GM12878 (cell line): ENCODE results near the gene PRLH. TPM values are rescaled to one million over a fixed set of nuclear protein-coding genes. Genes with fewer than 3 reads are reported as not detected.
A peak's percentile ranks its signal among the peaks of the same experiment; 100 is the strongest.

ENCODE experiments used
- ASH2L ChIP-seq: fragments of 300-600, 200-600 bp; sonication (generic); IDR thresholded peaks from 2 replicates; pipeline ENCODE4 v1.6.1; 2017; ENCODE audit warnings: low read depth, mild to moderate bottlenecking, borderline replicate concordance
- BRCA1 ChIP-seq: IDR thresholded peaks from 2 replicates; pipeline ENCODE4 v1.6.1; 2011; ENCODE audit warnings: low read depth, low read length, improper control_type of control experiment
- CBFB ChIP-seq: IDR thresholded peaks from 2 replicates; pipeline ENCODE4 v1.6.1; 2016; ENCODE audit warnings: antibody characterized with exemption, low read depth
- EED ChIP-seq: sonication (generic); IDR thresholded peaks from 2 replicates; pipeline ENCODE4 v1.6.1; 2016; ENCODE audit warnings: antibody characterized with exemption, low read depth
- ETV6 ChIP-seq, 2 experiments: fragments of 450-650 bp in 1 of 2; IDR thresholded peaks in 1 of 2; conservative IDR thresholded peaks in 1 of 2; 2 replicates each; pipeline ENCODE4 v1.6.1; 2014; ENCODE audit warnings: antibody characterized with exemption in 1 of 2, borderline replicate concordance in 1 of 2, low read depth in 1 of 2, mild to moderate bottlenecking in 1 of 2, moderate library complexity in 1 of 2
- HCFC1 ChIP-seq: fragments of 150-350 bp; IDR thresholded peaks from 2 replicates; pipeline ENCODE4 v1.6.1; 2014; ENCODE audit warnings: low read length
- HDAC2 ChIP-seq: fragments of 200-600 bp; sonication (generic); IDR thresholded peaks from 2 replicates; pipeline ENCODE4 v1.6.1; 2017
- HDAC6 ChIP-seq: fragments of 200-600 bp; sonication (generic); IDR thresholded peaks from one replicate; pipeline ENCODE4 v1.8.0; 2017; ENCODE audit warnings: antibody characterized with exemption; ENCODE audit not compliant: unreplicated experiment
- IKZF1 ChIP-seq: fragments of 450-650 bp; conservative IDR thresholded peaks from 2 replicates; pipeline ENCODE4 v1.6.1; 2017; ENCODE audit warnings: antibody characterized with exemption, mild to moderate bottlenecking
- KAT2A ChIP-seq: conservative IDR thresholded peaks from 2 replicates; pipeline ENCODE4 v1.6.1; 2011; ENCODE audit warnings: low read depth, low read length; ENCODE audit not compliant: control insufficient read depth
- NFXL1 ChIP-seq: fragments of 450-650 bp; IDR thresholded peaks from 2 replicates; pipeline ENCODE4 v1.6.1; 2017; ENCODE audit warnings: antibody characterized with exemption, mild to moderate bottlenecking, borderline replicate concordance
- NFYA ChIP-seq: IDR thresholded peaks from 2 replicates; pipeline ENCODE4 v1.6.1; 2011; ENCODE audit warnings: low read depth, mild to moderate bottlenecking, low read length, improper control_type of control experiment, borderline replicate concordance
- NFYB ChIP-seq: IDR thresholded peaks from 2 replicates; pipeline ENCODE4 v1.6.1; 2011; ENCODE audit warnings: low read depth, mild to moderate bottlenecking, low read length, improper control_type of control experiment, moderate library complexity; ENCODE audit not compliant: insufficient read depth
- PBX3 ChIP-seq: IDR thresholded peaks from 2 replicates; pipeline ENCODE4 v1.6.1; 2011; ENCODE audit warnings: mild to moderate bottlenecking, low read depth, low read length, moderate library complexity; ENCODE audit not compliant: insufficient replicate concordance
- POLR2AphosphoS5 ChIP-seq: IDR thresholded peaks from 2 replicates; pipeline ENCODE4 v1.6.1; 2011; ENCODE audit warnings: mild to moderate bottlenecking, low read length, inconsistent platforms
- RCOR1 ChIP-seq: conservative IDR thresholded peaks from 2 replicates; pipeline ENCODE4 v1.6.1; 2012; ENCODE audit warnings: low read depth, low read length, improper control_type of control experiment
- RFX5 ChIP-seq: IDR thresholded peaks from 2 replicates; pipeline ENCODE4 v1.6.1; 2011; ENCODE audit warnings: low read depth, low read length, improper control_type of control experiment
- RUNX3 ChIP-seq: IDR thresholded peaks from 2 replicates; pipeline ENCODE4 v1.6.1; 2012; ENCODE audit warnings: low read length, inconsistent platforms
- SIN3A ChIP-seq: IDR thresholded peaks from 2 replicates; pipeline ENCODE4 v1.6.1; 2012; ENCODE audit warnings: low read depth, low read length, improper control_type of control experiment
- SIX5 ChIP-seq: IDR thresholded peaks from 2 replicates; pipeline ENCODE4 v1.6.1; 2011; ENCODE audit warnings: mild to moderate bottlenecking, low read depth, low read length, moderate library complexity; ENCODE audit not compliant: severe bottlenecking
- SREBF1 ChIP-seq: IDR thresholded peaks from 2 replicates; pipeline ENCODE4 v1.6.1; 2012; ENCODE audit warnings: mild to moderate bottlenecking, low read length
- WRNIP1 ChIP-seq: IDR thresholded peaks from 2 replicates; pipeline ENCODE4 v1.6.1; 2011; ENCODE audit warnings: low read depth, low read length, improper control_type of control experiment, borderline replicate concordance
- polyA plus RNA-seq, 11 experiments: library from polyadenylated mRNA; depleted of rRNA in 4 of 11; unstranded in 6 of 11; stranded (reverse) in 5 of 11; fragments of >200 nt; fragmentation: Nextera tagmentation in 4 of 11; fragmentation: Illumina TruSeq in 1 of 11; extraction: Ambion mirVana in 4 of 11; extraction: Trizol in 1 of 11; gene quantifications; 1 replicate in 1 of 11; 2 replicates in 10 of 11; pipeline versions ENCODE4 v1.2.1 to v1.2.3, GENCODE V29; 2011 to 2016; ENCODE audit warnings: inconsistent platforms in 2 of 11, missing spikeins in 2 of 11, low read depth in 1 of 11
- total RNA-seq, 4 experiments: library from RNA; depleted of rRNA in 3 of 4; stranded (reverse); fragments of >200 nt in 3 of 4; fragmentation: Illumina TruSeq in 1 of 4; extraction: Trizol in 1 of 4; gene quantifications; 2 replicates each; pipeline versions ENCODE4 v1.2.1 to v1.2.3, GENCODE V29; 2013 to 2021
- TF ChIP-seq, protein P1 (sequence below): fragments of 450-650 bp; IDR thresholded peaks from 2 replicates; pipeline ENCODE4 v1.6.1; 2017; ENCODE audit warnings: mild to moderate bottlenecking, moderate library complexity
- TF ChIP-seq, protein P2 (sequence below): fragments of 450-650 bp; IDR thresholded peaks from 2 replicates; pipeline ENCODE4 v1.6.1; 2018; ENCODE audit warnings: borderline replicate concordance, mild to moderate bottlenecking; ENCODE audit not compliant: partially characterized antibody

PRLH gene
- total and polyA plus RNA-seq, 10 of the 15 experiments (the other 5 are each of a cell fraction or from before 2014, with no cell fraction given), result not detected

GRCh38 chr2:237572021-237572741 is 5.8 kb downstream of the PRLH start (continued):
- TF ChIP-seq, protein P1, sequence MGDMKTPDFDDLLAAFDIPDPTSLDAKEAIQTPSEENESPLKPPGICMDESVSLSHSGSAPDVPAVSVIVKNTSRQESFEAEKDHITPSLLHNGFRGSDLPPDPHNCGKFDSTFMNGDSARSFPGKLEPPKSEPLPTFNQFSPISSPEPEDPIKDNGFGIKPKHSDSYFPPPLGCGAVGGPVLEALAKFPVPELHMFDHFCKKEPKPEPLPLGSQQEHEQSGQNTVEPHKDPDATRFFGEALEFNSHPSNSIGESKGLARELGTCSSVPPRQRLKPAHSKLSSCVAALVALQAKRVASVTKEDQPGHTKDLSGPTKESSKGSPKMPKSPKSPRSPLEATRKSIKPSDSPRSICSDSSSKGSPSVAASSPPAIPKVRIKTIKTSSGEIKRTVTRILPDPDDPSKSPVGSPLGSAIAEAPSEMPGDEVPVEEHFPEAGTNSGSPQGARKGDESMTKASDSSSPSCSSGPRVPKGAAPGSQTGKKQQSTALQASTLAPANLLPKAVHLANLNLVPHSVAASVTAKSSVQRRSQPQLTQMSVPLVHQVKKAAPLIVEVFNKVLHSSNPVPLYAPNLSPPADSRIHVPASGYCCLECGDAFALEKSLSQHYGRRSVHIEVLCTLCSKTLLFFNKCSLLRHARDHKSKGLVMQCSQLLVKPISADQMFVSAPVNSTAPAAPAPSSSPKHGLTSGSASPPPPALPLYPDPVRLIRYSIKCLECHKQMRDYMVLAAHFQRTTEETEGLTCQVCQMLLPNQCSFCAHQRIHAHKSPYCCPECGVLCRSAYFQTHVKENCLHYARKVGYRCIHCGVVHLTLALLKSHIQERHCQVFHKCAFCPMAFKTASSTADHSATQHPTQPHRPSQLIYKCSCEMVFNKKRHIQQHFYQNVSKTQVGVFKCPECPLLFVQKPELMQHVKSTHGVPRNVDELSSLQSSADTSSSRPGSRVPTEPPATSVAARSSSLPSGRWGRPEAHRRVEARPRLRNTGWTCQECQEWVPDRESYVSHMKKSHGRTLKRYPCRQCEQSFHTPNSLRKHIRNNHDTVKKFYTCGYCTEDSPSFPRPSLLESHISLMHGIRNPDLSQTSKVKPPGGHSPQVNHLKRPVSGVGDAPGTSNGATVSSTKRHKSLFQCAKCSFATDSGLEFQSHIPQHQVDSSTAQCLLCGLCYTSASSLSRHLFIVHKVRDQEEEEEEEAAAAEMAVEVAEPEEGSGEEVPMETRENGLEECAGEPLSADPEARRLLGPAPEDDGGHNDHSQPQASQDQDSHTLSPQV, result no peak
- TF ChIP-seq HCFC1, result no peak
- no peak for TF ChIP-seq KAT2A
- no peak for TF ChIP-seq ETV6 (conservative IDR thresholded peaks at IDR 0.05 in 1 of 2, IDR thresholded peaks at IDR 0.05 in 1 of 2; ENCODE audit: borderline replicate concordance in 1 of 2, low read depth in 1 of 2)
- TF ChIP-seq IKZF1, result 0 out of 2 replicates have a peak, but pooled peaks have one; percentile 18
- no peak for TF ChIP-seq NFYA
- no peak for TF ChIP-seq POLR2AphosphoS5
- no peak for TF ChIP-seq SIN3A
- TF ChIP-seq SIX5, result no peak
- peak; percentile 50 for TF ChIP-seq RUNX3
- TF ChIP-seq RFX5, result peak; percentile 13; the same call in 1 of the 2 replicates
- TF ChIP-seq NFXL1, result no peak
- TF ChIP-seq HDAC6, result no peak
- no peak for TF ChIP-seq HDAC2
- TF ChIP-seq CBFB, result no peak
- TF ChIP-seq SREBF1, result no peak
- no peak for TF ChIP-seq BRCA1
- TF ChIP-seq NFYB, result no peak
- TF ChIP-seq ASH2L, result no peak
- TF ChIP-seq RCOR1, result no peak
- TF ChIP-seq EED, result no peak
- TF ChIP-seq WRNIP1, result no peak
- TF ChIP-seq, protein P2, sequence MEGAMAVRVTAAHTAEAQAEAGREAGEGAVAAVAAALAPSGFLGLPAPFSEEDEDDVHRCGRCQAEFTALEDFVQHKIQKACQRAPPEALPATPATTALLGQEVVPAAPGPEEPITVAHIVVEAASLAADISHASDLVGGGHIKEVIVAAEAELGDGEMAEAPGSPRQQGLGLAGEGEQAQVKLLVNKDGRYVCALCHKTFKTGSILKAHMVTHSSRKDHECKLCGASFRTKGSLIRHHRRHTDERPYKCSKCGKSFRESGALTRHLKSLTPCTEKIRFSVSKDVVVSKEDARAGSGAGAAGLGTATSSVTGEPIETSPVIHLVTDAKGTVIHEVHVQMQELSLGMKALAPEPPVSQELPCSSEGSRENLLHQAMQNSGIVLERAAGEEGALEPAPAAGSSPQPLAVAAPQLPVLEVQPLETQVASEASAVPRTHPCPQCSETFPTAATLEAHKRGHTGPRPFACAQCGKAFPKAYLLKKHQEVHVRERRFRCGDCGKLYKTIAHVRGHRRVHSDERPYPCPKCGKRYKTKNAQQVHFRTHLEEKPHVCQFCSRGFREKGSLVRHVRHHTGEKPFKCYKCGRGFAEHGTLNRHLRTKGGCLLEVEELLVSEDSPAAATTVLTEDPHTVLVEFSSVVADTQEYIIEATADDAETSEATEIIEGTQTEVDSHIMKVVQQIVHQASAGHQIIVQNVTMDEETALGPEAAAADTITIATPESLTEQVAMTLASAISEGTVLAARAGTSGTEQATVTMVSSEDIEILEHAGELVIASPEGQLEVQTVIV, result no peak
- no peak for TF ChIP-seq PBX3
